Stimulated activated CD4-positive, alpha-beta T cell treated with anti-CD3 and anti-CD28 coated beads, Interleukin-12 subunit alpha, Interleukin-12 subunit beta, amount 100 ng/mL, for 4 hours (primary cell): Measurements from ENCODE around the gene FOSL2.
A peak's percentile ranks its signal among the peaks of the same experiment; 100 is the strongest.
"Not testable (repeated sequence)": the region's sequence is repeated elsewhere in the genome, so short reads cannot be mapped to it uniquely, and the experiment has no call there.

ENCODE experiments used
- DNase-seq: peaks from one replicate; pipeline ENCODE4 v3.0.0-alpha.2; 2020

Gene FOSL2

GRCh38 chr2:28357948-28358667, 34.5 kb upstream of the FOSL2 start:
- DNase-seq = no peak

DNA sequence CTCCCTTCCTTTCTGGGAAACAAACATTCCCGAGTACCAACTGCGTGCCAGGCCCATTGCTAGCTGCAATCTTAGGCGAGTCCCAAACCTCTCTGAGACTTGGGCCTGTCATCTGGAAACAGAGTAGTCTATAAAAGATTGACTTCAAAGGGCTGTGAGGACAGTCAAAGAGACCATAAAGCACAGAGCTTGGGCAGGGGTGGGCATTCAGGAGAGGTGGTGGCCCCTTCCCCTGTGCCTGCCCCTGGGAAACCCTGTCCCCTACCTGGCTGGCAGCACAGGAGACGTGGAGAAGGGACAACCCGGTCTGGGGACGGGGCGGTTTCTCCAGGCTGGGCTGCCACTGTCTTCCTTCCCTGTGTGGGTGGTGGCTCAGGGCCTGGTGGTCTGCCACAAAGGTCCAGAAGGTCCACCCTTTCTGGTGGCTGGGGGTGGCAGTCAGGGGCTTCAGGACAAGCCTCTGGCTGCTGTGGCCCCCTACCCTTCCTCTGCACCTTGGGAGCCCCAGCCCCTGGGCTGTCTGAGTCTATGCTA, 33.9 kb upstream of the FOSL2 start:
- no peak for DNase-seq

DNA sequence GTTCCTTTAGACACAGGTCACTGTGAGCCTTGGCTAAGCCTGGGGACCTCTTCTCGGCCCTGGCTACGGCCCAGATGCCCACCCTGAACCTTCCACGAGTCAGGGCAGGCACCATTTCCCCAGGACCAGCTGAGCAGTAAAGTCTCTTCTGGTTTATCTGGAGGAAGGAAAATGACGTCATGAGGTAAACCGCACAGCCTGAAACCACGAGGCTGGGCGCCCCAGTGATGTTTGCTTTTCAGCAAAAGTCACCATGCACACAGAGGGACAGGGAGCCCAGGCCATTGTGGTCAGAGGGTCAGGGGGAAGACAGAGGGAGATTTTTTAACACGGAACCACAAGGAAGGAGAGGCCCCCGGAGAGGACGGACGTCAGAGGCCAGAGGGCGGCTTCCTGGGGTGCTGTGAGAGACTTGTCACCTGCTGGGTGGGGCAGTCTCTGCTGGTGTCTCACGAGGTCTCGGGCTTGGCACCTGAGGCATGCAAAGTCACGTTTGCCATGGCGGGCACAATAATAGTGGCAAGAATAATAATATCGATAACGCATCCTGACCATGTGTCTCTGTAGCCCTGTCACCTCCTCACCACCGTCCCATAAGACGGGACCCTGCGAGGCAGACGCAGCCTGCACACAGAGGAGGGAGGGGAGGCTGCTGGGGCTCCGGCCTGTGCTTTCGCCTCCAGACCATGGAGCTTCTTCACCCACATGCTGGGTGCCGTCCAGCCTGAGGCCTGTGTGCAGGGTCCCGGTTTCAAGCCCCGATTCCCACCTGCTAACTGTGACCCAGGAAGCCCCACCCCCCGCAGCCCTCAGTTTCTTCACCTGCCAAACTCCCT, 33.2 kb upstream of the FOSL2 start:
- peak; percentile 55 for DNase-seq

DNA sequence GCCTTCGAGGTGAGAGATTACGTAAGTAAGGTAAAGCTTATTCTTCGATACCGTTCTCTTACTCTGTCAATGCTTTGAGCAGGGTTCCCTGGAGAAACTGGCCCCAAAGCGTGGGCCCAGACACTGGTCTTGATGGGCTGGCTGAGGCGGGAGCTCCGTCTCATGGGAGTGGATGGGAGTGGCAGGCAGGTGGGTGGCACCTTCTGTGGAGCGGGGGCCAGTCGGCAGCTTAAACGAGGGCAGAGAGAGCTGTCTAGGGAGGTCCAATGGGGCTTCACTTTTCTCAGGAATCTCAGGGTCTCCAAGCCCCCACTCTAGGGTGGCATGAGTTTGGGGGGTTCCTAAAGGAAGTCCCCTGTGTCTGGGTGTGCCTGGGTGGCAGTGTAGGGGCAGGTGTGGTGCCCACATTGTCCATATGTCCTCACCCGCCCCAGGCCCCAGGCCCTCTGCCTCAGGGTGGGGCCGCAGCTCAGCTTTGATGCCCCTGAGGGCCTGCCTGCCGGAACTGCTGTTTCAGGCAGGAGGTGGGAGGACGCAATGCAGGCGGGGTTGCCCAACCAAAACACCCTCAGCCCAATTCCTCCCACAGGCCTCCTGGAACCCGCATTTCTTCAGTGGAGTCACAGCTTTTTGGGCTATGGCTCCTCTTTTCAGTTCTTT, 32.5 kb upstream of the FOSL2 start:
- DNase-seq = no peak

- DNase-seq = no peak
Observed at GRCh38 chr2:28360718-28361293, 31.9 kb upstream of the FOSL2 start.

DNA sequence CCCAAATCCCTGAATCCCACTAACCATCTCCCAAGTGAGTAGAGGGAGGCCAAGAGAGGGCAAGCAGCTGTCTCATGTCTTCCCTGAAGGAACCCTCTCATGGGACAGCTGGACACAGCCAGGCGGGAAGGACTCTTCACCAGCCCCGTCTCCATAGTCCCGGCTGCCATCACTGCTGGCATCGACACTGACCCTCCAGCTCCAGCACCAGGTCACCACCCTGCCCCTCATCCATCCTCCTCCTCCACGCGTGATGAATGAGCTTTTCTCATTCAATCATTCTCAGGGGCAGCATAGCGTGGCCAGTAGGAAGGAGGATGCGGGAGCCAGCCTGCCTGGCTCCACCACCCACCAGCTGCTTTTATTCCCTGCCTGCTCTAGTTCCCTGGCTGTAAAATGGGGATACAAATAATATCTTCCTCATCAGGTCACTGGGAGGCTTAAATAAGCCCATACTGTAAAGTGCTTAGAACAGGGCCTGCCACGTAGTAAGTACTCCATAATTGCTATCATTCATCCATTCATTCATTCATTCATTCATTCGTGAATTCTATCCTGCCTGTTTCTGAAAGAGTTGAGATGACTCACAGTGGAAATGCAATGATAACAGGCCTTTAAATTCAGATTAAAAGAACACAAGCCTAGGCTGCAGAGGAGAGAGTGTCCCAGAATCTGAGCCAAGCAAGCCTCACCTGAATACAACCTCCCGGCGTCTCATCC, 30.5 kb upstream of the FOSL2 start:
- DNase-seq = no peak

DNA sequence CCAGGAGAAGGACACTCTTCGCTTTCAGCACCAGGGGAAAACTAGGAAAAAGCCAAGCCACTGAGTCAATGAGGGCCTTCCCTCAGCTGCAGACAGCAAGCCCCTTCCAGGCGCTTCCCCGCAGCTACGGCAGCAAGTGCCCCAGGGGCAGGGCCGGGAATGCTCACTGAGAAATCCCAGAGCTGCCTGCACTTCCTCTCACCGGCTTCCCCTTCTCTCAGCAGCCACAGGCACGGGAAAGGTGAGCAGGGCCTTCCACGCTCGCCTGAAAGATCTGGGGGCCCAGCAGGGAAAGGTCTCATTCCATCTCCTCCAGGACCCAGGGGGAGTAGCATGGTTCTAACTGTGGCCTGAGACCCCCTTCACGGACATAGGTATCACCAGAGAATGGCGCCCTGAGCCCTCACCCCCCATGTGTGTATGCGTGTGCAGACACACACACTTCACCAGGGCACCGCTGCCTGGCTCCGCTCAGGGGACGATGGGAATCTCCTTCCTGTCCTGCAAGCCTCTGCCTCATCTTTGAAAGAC, 29.6 kb upstream of the FOSL2 start:
- DNase-seq = no peak

- DNase-seq = no peak
Observed at GRCh38 chr2:28363686-28364280, 28.9 kb upstream of the FOSL2 start.

DNA sequence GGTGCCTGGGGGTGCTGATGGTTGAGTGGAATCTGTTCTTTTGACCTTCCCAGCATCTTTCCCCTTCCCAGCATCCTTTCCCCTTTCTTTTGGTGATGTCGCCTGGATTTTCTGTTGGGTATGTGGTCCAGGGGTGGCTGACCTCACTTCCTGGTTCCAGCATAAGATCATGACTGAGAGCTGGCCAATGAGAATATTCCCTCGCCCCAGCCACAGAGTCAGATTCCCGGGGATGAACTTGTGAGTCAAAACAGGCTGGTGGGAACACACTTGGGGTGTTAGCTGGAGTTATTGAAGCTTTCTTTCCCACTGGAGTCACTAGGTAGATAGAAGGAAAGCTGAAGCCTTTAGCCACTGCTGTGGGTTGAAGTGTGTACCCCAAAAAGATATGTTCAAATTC, 28.0 kb upstream of the FOSL2 start:
- DNase-seq = no peak

GRCh38 chr2:28365158-28365557, 27.5 kb upstream of the FOSL2 start:
- no peak for DNase-seq

DNA sequence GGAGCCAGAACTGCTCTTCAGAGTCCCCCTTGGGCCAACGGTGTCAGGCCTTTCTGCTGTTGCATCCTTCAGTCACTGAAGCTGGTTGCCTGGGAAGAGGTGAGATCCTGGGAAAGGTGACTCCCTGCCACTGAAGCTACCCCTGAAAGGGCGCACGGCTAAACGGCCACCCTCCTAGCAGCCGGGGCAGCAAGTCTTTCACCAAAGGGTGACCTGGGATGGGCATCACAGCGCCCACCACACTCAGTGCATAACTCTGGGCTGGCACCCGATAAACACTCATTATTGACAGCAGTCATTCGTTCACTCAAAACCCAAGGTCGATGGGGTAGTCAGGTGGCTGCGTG, 26.5 kb upstream of the FOSL2 start:
- no peak for DNase-seq

DNA sequence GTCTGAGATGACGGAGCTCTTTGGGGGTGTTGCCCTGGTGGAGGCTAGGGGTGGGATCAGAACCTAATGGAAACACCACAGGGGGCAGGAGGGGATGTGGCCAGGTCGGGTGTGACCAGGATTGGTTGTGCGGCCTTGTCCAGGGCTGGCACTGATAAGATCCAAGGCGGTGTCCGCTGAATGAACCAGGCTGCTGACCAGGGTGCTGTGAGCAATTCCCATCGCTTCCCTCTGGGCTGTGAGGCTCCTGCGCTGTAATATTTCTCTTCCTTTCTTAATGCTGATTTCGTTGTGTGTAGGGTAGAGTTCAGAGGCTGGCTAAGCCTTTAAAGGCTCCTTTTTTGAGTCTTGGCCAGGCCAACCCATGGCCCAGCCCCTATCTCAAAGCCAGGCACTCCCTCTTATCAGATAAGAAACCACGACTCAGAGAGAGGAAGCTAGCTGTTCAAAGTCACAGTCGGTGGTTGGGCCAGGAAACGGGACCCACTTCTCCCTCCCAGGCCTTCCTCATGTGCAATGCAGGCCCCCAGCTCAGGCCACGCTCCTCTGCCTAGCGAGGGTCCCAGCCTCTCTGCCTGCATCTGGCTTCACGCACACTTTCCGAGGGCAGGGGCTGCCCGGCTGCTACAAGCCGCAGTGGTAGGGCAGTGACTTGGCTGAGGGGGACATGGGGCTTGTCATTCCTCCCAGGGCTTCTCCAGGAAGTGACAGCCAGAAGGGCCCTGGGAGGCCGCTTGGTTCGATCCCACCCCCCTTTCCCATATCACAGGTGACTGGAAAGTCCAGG, 26.0 kb upstream of the FOSL2 start:
- no peak for DNase-seq

GRCh38 chr2:28367667-28368356, 24.8 kb upstream of the FOSL2 start:
- DNase-seq = no peak

GRCh38 chr2:28368357-28368798, 24.3 kb upstream of the FOSL2 start:
- DNase-seq = no peak

GRCh38 chr2:28369358-28369757, 23.3 kb upstream of the FOSL2 start:
- no peak for DNase-seq

DNA sequence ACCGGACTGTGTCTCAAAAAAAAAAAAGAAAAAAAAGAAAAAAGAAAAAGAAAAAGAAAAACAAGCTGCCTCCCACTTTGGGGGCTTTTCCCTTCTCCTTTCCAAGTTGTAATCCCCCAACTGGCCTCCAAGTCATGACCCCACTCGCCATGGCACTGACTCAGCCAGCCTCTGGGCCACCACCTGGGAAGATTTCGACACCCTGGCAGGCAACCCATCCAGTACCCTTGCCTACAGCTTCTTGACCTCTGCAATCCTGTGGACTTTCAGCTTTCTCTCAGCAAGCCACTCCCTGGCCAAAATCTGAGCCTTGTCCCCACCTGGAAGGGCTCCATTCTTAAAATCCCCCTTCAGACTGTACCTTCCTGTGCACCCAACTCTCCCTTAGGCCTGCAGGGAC, 22.3 kb upstream of the FOSL2 start:
- no peak for DNase-seq

- not testable (repeated sequence) for DNase-seq
Observed at GRCh38 chr2:28371728-28372127, 20.9 kb upstream of the FOSL2 start.

DNA sequence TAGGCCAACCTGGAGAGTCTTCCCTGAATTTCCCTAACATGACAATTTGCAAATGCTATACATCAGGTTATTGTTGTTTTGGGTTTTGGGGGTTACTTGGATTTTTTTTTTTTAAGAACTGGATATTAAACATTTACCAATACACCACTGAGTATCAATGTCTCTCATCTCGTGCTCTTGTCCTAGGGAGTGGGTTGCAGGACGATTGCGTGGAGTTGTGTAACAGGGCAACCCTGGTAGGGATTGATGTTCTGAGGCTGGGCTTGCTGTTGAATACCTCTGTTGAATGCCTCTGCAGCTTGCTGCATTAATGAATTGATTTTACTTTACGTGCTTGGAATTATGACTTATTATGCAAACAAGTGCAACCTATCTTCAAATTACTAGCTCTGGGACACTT, 18.8 kb upstream of the FOSL2 start:
- DNase-seq = no peak

DNA sequence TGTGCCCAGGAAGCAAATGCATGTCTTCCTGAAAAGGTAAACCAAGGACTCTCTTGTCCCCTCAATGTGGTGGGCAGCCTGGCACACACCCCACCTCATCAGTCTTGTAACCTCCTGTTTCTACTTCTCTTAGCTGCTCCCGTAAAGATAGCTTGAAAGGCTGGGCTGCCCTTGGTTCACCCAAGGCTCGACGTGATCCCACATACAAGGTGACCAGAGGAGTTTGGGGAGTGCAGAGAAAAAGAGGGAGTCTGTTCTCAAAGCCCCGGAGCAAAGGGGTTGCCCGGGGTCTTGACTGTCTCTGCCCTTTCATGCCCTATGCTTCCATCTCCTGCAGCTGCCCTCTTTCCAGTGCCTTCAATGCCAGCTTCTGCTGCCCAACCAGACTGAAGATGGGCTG, 18.3 kb upstream of the FOSL2 start:
- no peak for DNase-seq

DNA sequence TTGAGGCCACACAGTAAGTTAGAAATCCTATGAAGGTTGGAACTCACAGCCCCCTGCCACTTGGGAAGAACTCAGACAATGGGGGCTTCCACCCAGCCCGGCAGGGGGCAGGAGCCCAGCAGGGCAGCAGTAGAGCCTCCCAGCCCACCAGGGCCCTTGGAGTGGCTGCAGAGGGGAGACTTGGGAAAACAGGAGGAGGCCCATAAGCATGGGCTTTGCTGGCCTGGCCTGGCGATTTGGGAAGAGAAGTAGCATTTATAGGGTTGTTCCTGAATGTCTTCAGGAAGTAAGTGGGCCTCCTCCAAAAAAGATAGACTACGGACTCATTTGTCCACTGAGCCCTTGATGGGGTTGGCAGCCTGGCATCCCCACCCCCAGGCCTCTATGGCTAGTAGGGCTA, 17.4 kb upstream of the FOSL2 start:
- no peak for DNase-seq
